Glutamatergic neuron (in vitro differentiated cells): ENCODE measurements around the gene UBN1. TPM values are rescaled to one million over a fixed set of nuclear protein-coding genes. Genes with fewer than 3 reads are reported as not detected.

Experiments
- DNase-seq: peaks from one replicate; pipeline ENCODE4 v3.0.0; 2022
- H3K27ac Mint-ChIP-seq: one replicate; pipeline ENCODE4 v1.8.0; 2020; ENCODE audit warnings: mild to moderate bottlenecking, mixed read lengths, inconsistent platforms; ENCODE audit not compliant: unreplicated experiment
- H3K27me3 Mint-ChIP-seq: one replicate; pipeline ENCODE4 v1.8.0; 2020; ENCODE audit warnings: mild to moderate bottlenecking, moderate library complexity, mixed read lengths, inconsistent platforms; ENCODE audit not compliant: unreplicated experiment
- H3K36me3 Mint-ChIP-seq: one replicate; pipeline ENCODE4 v1.8.0; 2020; ENCODE audit warnings: mild to moderate bottlenecking, mixed read lengths, inconsistent platforms; ENCODE audit not compliant: unreplicated experiment
- H3K4me1 Mint-ChIP-seq: one replicate; pipeline ENCODE4 v1.8.0; 2020; ENCODE audit warnings: mild to moderate bottlenecking, low read depth, mixed read lengths, inconsistent platforms; ENCODE audit not compliant: unreplicated experiment
- H3K4me3 Mint-ChIP-seq: one replicate; pipeline ENCODE4 v1.8.0; 2020; ENCODE audit warnings: mild to moderate bottlenecking, mixed read lengths, inconsistent platforms; ENCODE audit not compliant: unreplicated experiment
- H3K9me3 Mint-ChIP-seq: one replicate; pipeline ENCODE4 v1.8.0; 2020; ENCODE audit warnings: mild to moderate bottlenecking, moderate library complexity, mixed read lengths, inconsistent platforms; ENCODE audit not compliant: unreplicated experiment
- CTCF ChIP-seq: fragments of 200-600 bp; sonication (generic); IDR thresholded peaks from one replicate; pipeline ENCODE4 v1.5.0; 2021; ENCODE audit not compliant: partially characterized antibody, unreplicated experiment
- total RNA-seq: library from RNA; stranded (reverse); fragmentation: NEBNext Ultra II Directional; extraction: Animal tissue kit (Norgen Biotek cat#: 25700); gene quantifications from one replicate; pipeline ENCODE4 v1.2.1, GENCODE V29; 2021; ENCODE audit not compliant: unreplicated experiment

UBN1 gene
- total RNA-seq, 1 donor from 2014 or later, result 34.3 TPM

- Mint-ChIP-seq H3K9me3 (peaks cover 2% of the 10 kb centered on the region), H3K27ac (no peak overlapping the region), H3K4me3 (no peak overlapping the region), H3K27me3 (peaks cover 4% of the 10 kb centered on the region), H3K4me1 (peaks cover 1% of the 10 kb centered on the region), H3K36me3 (no peaks in the 10 kb centered on the region)
- no peak for DNase-seq
- TF ChIP-seq CTCF, result no peak
These were observed 52.2 kb downstream of the UBN1 start for GRCh38 chr16:4899474-4899846.

GRCh38 chr16:4900036-4900435 lies 52.8 kb downstream of the UBN1 start:
- peaks cover 1% of the 10 kb centered on the region for H3K4me1 Mint-ChIP-seq
- no peak for DNase-seq
- peaks cover 6% of the 10 kb centered on the region for H3K27me3 Mint-ChIP-seq
- H3K27ac Mint-ChIP-seq, result no peak overlapping the region
- no peak for TF ChIP-seq CTCF
- no peak overlapping the region for H3K4me3 Mint-ChIP-seq
- H3K36me3 Mint-ChIP-seq, result no peaks in the 10 kb centered on the region
- peaks cover 2% of the 10 kb centered on the region for H3K9me3 Mint-ChIP-seq

- peaks cover 6% of the 10 kb centered on the region for H3K27me3 Mint-ChIP-seq
- H3K4me3 Mint-ChIP-seq, result no peak overlapping the region
- H3K27ac Mint-ChIP-seq, result no peak overlapping the region
- TF ChIP-seq CTCF, result no peak
- no peak for DNase-seq
- peaks cover 1% of the 10 kb centered on the region for H3K4me1 Mint-ChIP-seq
- no peaks in the 10 kb centered on the region for H3K36me3 Mint-ChIP-seq
- peaks cover 3% of the 10 kb centered on the region for H3K9me3 Mint-ChIP-seq
These were observed 53.5 kb downstream of the UBN1 start for GRCh38 chr16:4900750-4901149.

- DNase-seq, result no peak
- H3K27ac Mint-ChIP-seq, result no peak overlapping the region
- TF ChIP-seq CTCF, result no peak
These were observed 54.8 kb downstream of the UBN1 start for GRCh38 chr16:4902038-4902437.

GRCh38 chr16:4904108-4904941 lies 57.0 kb downstream of the UBN1 start:
- TF ChIP-seq CTCF, result no peak
- Mint-ChIP-seq H3K4me3 (no peak overlapping the region), H3K9me3 (peaks cover 1% of the 10 kb centered on the region), H3K27me3 (peaks cover 6% of the 10 kb centered on the region), H3K27ac (peak overlapping the region; percentile 25), H3K36me3 (no peaks in the 10 kb centered on the region), H3K4me1 (peaks cover 1% of the 10 kb centered on the region)
- DNase-seq, result no peak

More at GRCh38 chr16:4902038-4902437, 54.8 kb downstream of the UBN1 start:
- no peak overlapping the region for H3K4me3 Mint-ChIP-seq
- H3K9me3 Mint-ChIP-seq, result peaks cover 3% of the 10 kb centered on the region
- no peaks in the 10 kb centered on the region for H3K36me3 Mint-ChIP-seq
- H3K4me1 Mint-ChIP-seq, result peaks cover 1% of the 10 kb centered on the region
- H3K27me3 Mint-ChIP-seq, result peaks cover 6% of the 10 kb centered on the region
